K562 (cell line): Measurements from ENCODE around the gene ALK.

ENCODE experiments used
- BCL6 ChIP-seq: fragments of 250-450 bp; sonication (Bioruptor Pico); IDR thresholded peaks from 2 replicates; pipeline ENCODE4 v1.4.0; 2020
- BRD4 ChIP-seq: fragments of 200-600 bp; sonication (generic); IDR thresholded peaks from 2 replicates; pipeline ENCODE4 v1.6.1; 2017; ENCODE audit warnings: inconsistent platforms
- CHD4 ChIP-seq: fragments of 200-600 bp; sonication (generic); IDR thresholded peaks from 3 replicates; pipeline ENCODE4 v1.6.1; 2012; ENCODE audit warnings: low read depth, mild to moderate bottlenecking, mixed read lengths, low read length, inconsistent platforms; ENCODE audit not compliant: insufficient read depth, insufficient replicate concordance, poor library complexity, severe bottlenecking
- CTCF ChIP-seq, 3 experiments: IDR thresholded peaks in 2 of 3; conservative IDR thresholded peaks in 1 of 3; 2 replicates each; pipeline ENCODE4 v1.5.1; 2011 to 2012; ENCODE audit warnings: low read length in 3 of 3, mild to moderate bottlenecking in 3 of 3, control low read depth in 2 of 3, improper control_type of control experiment in 1 of 3, inconsistent platforms in 1 of 3, low read depth in 1 of 3, mixed read lengths in 1 of 3, moderate library complexity in 1 of 3; ENCODE audit not compliant: insufficient read depth in 2 of 3
- HDGF ChIP-seq: fragments of 450-650 bp; IDR thresholded peaks from 2 replicates; pipeline ENCODE4 v1.6.1; 2016
- POLR2G ChIP-seq: fragments of 200-400 bp; formaldehyde crosslinking; IDR thresholded peaks from 2 replicates; pipeline ENCODE4 v1.6.1; 2017; ENCODE audit warnings: low read depth, mild to moderate bottlenecking, antibody characterized with exemption, low read length, moderate library complexity
- REST ChIP-seq, 2 experiments: fragments of 450-650 bp; formaldehyde crosslinking in 1 of 2; IDR thresholded peaks; 2 replicates each; pipeline versions ENCODE4 v1.4.0 to v1.6.1; 2014 to 2020; ENCODE audit warnings: mild to moderate bottlenecking in 2 of 2, borderline replicate concordance in 1 of 2, low read depth in 1 of 2
- TEAD4 ChIP-seq, 2 experiments: sonication (generic) in 1 of 2; formaldehyde crosslinking in 1 of 2; IDR thresholded peaks; 2 replicates each; pipeline versions ENCODE4 v1.6.1 to v1.8.0; 2012 to 2022; ENCODE audit warnings: borderline replicate concordance in 1 of 2, inconsistent platforms in 1 of 2, low read length in 1 of 2, mild to moderate bottlenecking in 1 of 2, missing genetic modification reagents in 1 of 2
- ZKSCAN3 ChIP-seq: fragments of 250-450 bp; sonication (Bioruptor Pico); IDR thresholded peaks from 2 replicates; pipeline ENCODE4 v1.4.0; 2020
- ZNF449 ChIP-seq: fragments of 250-450 bp; sonication (Bioruptor Pico); IDR thresholded peaks from 2 replicates; pipeline ENCODE4 v1.8.0; 2022; ENCODE audit warnings: moderate library complexity, mild to moderate bottlenecking, inconsistent platforms

- TF ChIP-seq CTCF (IDR thresholded peaks at IDR 0.05 in 2 of 3, conservative IDR thresholded peaks at IDR 0.05 in 1 of 3; ENCODE audit: insufficient read depth in 2 of 3, low read depth in 1 of 3, low read length in 3 of 3) (no peak), REST (IDR thresholded peaks at IDR 0.05; ENCODE audit: borderline replicate concordance) (no peak), REST (CRISPR knock-in tag; IDR thresholded peaks at IDR 0.05; ENCODE audit: low read depth) (no peak), BCL6 (no peak), TEAD4 (IDR thresholded peaks at IDR 0.05; ENCODE audit: low read length) (no peak), TEAD4 (CRISPR knock-in tag; IDR thresholded peaks at IDR 0.05; ENCODE audit: borderline replicate concordance) (no peak), CHD4 (no peak), BRD4 (no peak), HDGF (no peak), ZKSCAN3 (CRISPR knock-in tag) (no peak), POLR2G (no peak), ZNF449 (CRISPR knock-in tag) (no peak)
These were observed 360.2 kb downstream of the ALK start for GRCh38 chr2:29561181-29561580.
